Endothelial cell (in vitro differentiated cells): ENCODE results near the gene STT3B. TPM values are rescaled to one million over a fixed set of nuclear protein-coding genes. Genes with fewer than 3 reads are reported as not detected.

Experiments used
- DNase-seq: peaks from one replicate; pipeline ENCODE4 v3.0.0; 2021; ENCODE audit warnings: low spot score
- H3K27ac Mint-ChIP-seq: one replicate; pipeline ENCODE4 v1.8.0; 2021; ENCODE audit warnings: mixed read lengths, inconsistent platforms; ENCODE audit not compliant: unreplicated experiment
- H3K27me3 Mint-ChIP-seq: one replicate; pipeline ENCODE4 v1.8.0; 2021; ENCODE audit warnings: mild to moderate bottlenecking, moderate library complexity, mixed read lengths, inconsistent platforms; ENCODE audit not compliant: unreplicated experiment
- H3K36me3 Mint-ChIP-seq: one replicate; pipeline ENCODE4 v1.8.0; 2021; ENCODE audit warnings: mild to moderate bottlenecking, low read depth, mixed read lengths, inconsistent platforms; ENCODE audit not compliant: unreplicated experiment
- H3K4me1 Mint-ChIP-seq: one replicate; pipeline ENCODE4 v1.8.0; 2021; ENCODE audit warnings: mild to moderate bottlenecking, mixed read lengths, inconsistent platforms; ENCODE audit not compliant: unreplicated experiment
- H3K4me3 Mint-ChIP-seq: one replicate; pipeline ENCODE4 v1.8.0; 2021; ENCODE audit warnings: mild to moderate bottlenecking, mixed read lengths, inconsistent platforms; ENCODE audit not compliant: unreplicated experiment
- H3K9me3 Mint-ChIP-seq: one replicate; pipeline ENCODE4 v1.8.0; 2021; ENCODE audit warnings: mixed read lengths, inconsistent platforms; ENCODE audit not compliant: unreplicated experiment
- CTCF ChIP-seq: fragments of 200-600 bp; sonication (generic); IDR thresholded peaks from one replicate; pipeline ENCODE4 v1.5.0; 2021; ENCODE audit warnings: antibody characterized with exemption; ENCODE audit not compliant: unreplicated experiment
- total RNA-seq: library from RNA; stranded (reverse); fragmentation: NEBNext Ultra II Directional; extraction: Animal tissue kit (Norgen Biotek cat#: 25700); gene quantifications from one replicate; pipeline ENCODE4 v1.2.1, GENCODE V29; 2021; ENCODE audit not compliant: unreplicated experiment

STT3B gene
- total RNA-seq, 1 donor from 2014 or later: 103 TPM

GRCh38 chr3:31490502-31490901 is 42.2 kb upstream of the STT3B start:
- Mint-ChIP-seq H3K4me1 (peaks cover 7% of the 10 kb centered on the region), H3K27ac (no peak overlapping the region), H3K4me3 (no peak overlapping the region), H3K36me3 (no peaks in the 10 kb centered on the region), H3K27me3 (peaks cover 2% of the 10 kb centered on the region), H3K9me3 (no peaks in the 10 kb centered on the region)
- no peak for TF ChIP-seq CTCF
- no peak for DNase-seq

GRCh38 chr3:31491660-31492059 is 41.1 kb upstream of the STT3B start:
- no peaks in the 10 kb centered on the region for H3K4me1 Mint-ChIP-seq
- no peaks in the 10 kb centered on the region for H3K9me3 Mint-ChIP-seq
- H3K27ac Mint-ChIP-seq: no peak overlapping the region
- peaks cover 2% of the 10 kb centered on the region for H3K27me3 Mint-ChIP-seq
- H3K36me3 Mint-ChIP-seq: no peaks in the 10 kb centered on the region
- no peak for TF ChIP-seq CTCF
- DNase-seq: no peak
- H3K4me3 Mint-ChIP-seq: no peak overlapping the region

GRCh38 chr3:31493149-31493548 is 39.6 kb upstream of the STT3B start:
- H3K27me3 Mint-ChIP-seq: peaks cover 2% of the 10 kb centered on the region
- no peaks in the 10 kb centered on the region for H3K9me3 Mint-ChIP-seq
- no peak for DNase-seq
- no peak overlapping the region for H3K27ac Mint-ChIP-seq
- no peaks in the 10 kb centered on the region for H3K36me3 Mint-ChIP-seq
- no peaks in the 10 kb centered on the region for H3K4me1 Mint-ChIP-seq
- H3K4me3 Mint-ChIP-seq: no peak overlapping the region
- TF ChIP-seq CTCF: no peak

GRCh38 chr3:31495971-31496665 is 36.6 kb upstream of the STT3B start:
- no peak overlapping the region for H3K27ac Mint-ChIP-seq
- no peaks in the 10 kb centered on the region for H3K27me3 Mint-ChIP-seq
- no peak for DNase-seq
- no peak overlapping the region for H3K4me3 Mint-ChIP-seq
- H3K36me3 Mint-ChIP-seq: no peaks in the 10 kb centered on the region
- TF ChIP-seq CTCF: no peak
- H3K9me3 Mint-ChIP-seq: no peaks in the 10 kb centered on the region
- H3K4me1 Mint-ChIP-seq: no peaks in the 10 kb centered on the region

- no peaks in the 10 kb centered on the region for H3K36me3 Mint-ChIP-seq
- no peak for DNase-seq
- H3K9me3 Mint-ChIP-seq: no peaks in the 10 kb centered on the region
- no peaks in the 10 kb centered on the region for H3K4me1 Mint-ChIP-seq
- no peaks in the 10 kb centered on the region for H3K27me3 Mint-ChIP-seq
- H3K4me3 Mint-ChIP-seq: no peak overlapping the region
- no peak overlapping the region for H3K27ac Mint-ChIP-seq
- TF ChIP-seq CTCF: no peak
Observed at GRCh38 chr3:31498791-31499190, 33.9 kb upstream of the STT3B start.
